ENCODE results near the gene MAN2B1.

MAN2B1 gene

DNA sequence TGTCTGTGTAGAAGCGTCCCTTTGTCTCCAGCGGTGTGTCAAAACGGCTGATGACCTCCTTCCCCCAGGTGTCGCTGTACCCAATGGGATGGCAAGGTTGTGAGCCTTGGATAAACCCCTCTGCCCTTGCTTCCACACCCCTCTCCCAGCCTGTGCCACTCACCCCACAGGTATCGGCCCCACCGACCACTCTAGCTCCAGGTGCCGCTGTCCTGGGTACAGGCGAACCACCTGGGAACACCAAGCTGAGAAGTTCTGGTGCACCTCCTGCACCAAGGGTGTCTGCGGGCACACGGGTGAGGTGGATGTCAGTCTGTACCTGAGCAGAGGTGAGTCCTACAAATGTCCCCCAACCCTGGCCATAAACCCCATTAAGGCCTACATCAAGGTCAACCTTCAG, 16.6 kb downstream of the MAN2B1 start:
- H2AFZ ChIP-seq (ENCODE audit: low read length), result no peak overlapping the region
- no peaks in the 10 kb centered on the region for H3K4me1 ChIP-seq (ENCODE audit: insufficient read depth, low read length, poor library complexity, severe bottlenecking)
- H3K9me2 ChIP-seq (replicated peaks; ENCODE audit: low read depth, low read length), result no peaks in the 10 kb centered on the region
- no peaks in the 10 kb centered on the region for H3K27me3 ChIP-seq (ENCODE audit: insufficient read depth, low read length, poor library complexity, severe bottlenecking)
- H3K36me3 ChIP-seq (ENCODE audit: insufficient read depth, low read length), result no peaks in the 10 kb centered on the region
- no peak overlapping the region for H3K4me2 ChIP-seq (ENCODE audit: low read depth, low read length, poor library complexity, severe bottlenecking)
- no peak overlapping the region for H3K9ac ChIP-seq (ENCODE audit: low read depth, low read length, poor library complexity, severe bottlenecking)
- H3K9me3 ChIP-seq (ENCODE audit: insufficient read depth, low read depth, low read length), result no peaks in the 10 kb centered on the region
- H3F3A ChIP-seq (ENCODE audit: low read depth), result no peaks in the 10 kb centered on the region
- H4K20me1 ChIP-seq (ENCODE audit: insufficient read depth, low read length, poor library complexity, severe bottlenecking), result no peaks in the 10 kb centered on the region
- H3K4me3 ChIP-seq (ENCODE audit: low read length, poor library complexity, severe bottlenecking), result no peak overlapping the region
- TF ChIP-seq, protein P1, sequence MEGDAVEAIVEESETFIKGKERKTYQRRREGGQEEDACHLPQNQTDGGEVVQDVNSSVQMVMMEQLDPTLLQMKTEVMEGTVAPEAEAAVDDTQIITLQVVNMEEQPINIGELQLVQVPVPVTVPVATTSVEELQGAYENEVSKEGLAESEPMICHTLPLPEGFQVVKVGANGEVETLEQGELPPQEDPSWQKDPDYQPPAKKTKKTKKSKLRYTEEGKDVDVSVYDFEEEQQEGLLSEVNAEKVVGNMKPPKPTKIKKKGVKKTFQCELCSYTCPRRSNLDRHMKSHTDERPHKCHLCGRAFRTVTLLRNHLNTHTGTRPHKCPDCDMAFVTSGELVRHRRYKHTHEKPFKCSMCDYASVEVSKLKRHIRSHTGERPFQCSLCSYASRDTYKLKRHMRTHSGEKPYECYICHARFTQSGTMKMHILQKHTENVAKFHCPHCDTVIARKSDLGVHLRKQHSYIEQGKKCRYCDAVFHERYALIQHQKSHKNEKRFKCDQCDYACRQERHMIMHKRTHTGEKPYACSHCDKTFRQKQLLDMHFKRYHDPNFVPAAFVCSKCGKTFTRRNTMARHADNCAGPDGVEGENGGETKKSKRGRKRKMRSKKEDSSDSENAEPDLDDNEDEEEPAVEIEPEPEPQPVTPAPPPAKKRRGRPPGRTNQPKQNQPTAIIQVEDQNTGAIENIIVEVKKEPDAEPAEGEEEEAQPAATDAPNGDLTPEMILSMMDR (conservative IDR thresholded peaks at IDR 0.05; ENCODE audit: low read length), result no peak
- TF ChIP-seq EZH2phosphoT487 (IDR thresholded peaks at IDR 0.05; ENCODE audit: borderline replicate concordance), result no peak
- H3K79me2 ChIP-seq (ENCODE audit: insufficient read depth, low read length), result no peaks in the 10 kb centered on the region

GRCh38 chr19:12648088-12648487, 18.5 kb downstream of the MAN2B1 start:
- no peak for TF ChIP-seq EZH2phosphoT487 (IDR thresholded peaks at IDR 0.05; ENCODE audit: borderline replicate concordance)
- TF ChIP-seq, protein P1 (conservative IDR thresholded peaks at IDR 0.05; ENCODE audit: low read length), result no peak
- no peak overlapping the region for H3K4me3 ChIP-seq (ENCODE audit: low read length, poor library complexity, severe bottlenecking)

DNA sequence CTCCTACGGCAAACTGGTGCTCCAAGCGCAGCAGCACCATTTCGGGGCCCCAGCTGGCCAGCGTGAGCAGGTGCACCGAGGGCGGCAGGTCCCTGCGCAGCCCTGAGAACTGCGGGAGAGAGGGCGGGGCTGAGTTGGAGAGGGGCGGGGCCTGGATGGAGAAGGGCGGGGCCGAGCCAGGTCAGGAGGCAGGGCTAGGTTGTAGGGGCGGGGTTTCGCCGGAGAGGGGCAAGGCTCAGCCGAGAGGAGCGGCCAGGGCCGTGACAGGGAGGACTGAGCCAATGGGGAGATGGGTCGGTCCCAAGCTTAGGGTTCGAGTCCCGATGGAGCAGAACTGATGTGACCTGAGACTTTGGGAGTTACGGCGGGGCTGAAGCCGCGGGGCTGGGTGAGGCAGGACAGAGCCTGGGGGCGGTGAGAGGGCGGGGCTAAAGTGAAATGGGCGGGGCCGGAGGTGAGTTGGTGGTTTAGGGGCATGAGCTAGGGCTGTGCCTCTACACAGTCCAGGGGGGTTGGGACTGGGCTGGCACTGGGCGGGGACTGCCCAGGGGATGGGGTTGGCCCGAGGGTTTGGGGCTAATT, 19.0 kb downstream of the MAN2B1 start:
- H3K9me2 ChIP-seq (replicated peaks; ENCODE audit: low read depth, low read length), result no peaks in the 10 kb centered on the region
- H3K4me3 ChIP-seq (ENCODE audit: low read length, poor library complexity, severe bottlenecking), result no peak overlapping the region
- no peaks in the 10 kb centered on the region for H3K36me3 ChIP-seq (ENCODE audit: insufficient read depth, low read length)
- H2AFZ ChIP-seq (ENCODE audit: low read length), result no peak overlapping the region
- TF ChIP-seq, protein P1 (conservative IDR thresholded peaks at IDR 0.05; ENCODE audit: low read length), result no peak
- TF ChIP-seq EZH2phosphoT487 (IDR thresholded peaks at IDR 0.05; ENCODE audit: borderline replicate concordance), result no peak
- H3K9me3 ChIP-seq (ENCODE audit: insufficient read depth, low read depth, low read length), result no peaks in the 10 kb centered on the region
- no peaks in the 10 kb centered on the region for H3F3A ChIP-seq (ENCODE audit: low read depth)
- H3K9ac ChIP-seq (ENCODE audit: low read depth, low read length, poor library complexity, severe bottlenecking), result no peak overlapping the region
- H3K4me1 ChIP-seq (ENCODE audit: insufficient read depth, low read length, poor library complexity, severe bottlenecking), result no peaks in the 10 kb centered on the region
- H3K4me2 ChIP-seq (ENCODE audit: low read depth, low read length, poor library complexity, severe bottlenecking), result no peak overlapping the region
- H3K79me2 ChIP-seq (ENCODE audit: insufficient read depth, low read length), result no peaks in the 10 kb centered on the region
- H3K27me3 ChIP-seq (ENCODE audit: insufficient read depth, low read length, poor library complexity, severe bottlenecking), result no peaks in the 10 kb centered on the region
- no peaks in the 10 kb centered on the region for H4K20me1 ChIP-seq (ENCODE audit: insufficient read depth, low read length, poor library complexity, severe bottlenecking)

More at GRCh38 chr19:12648088-12648487, 18.5 kb downstream of the MAN2B1 start:
- no peaks in the 10 kb centered on the region for H3F3A ChIP-seq (ENCODE audit: low read depth)
- H3K4me1 ChIP-seq (ENCODE audit: insufficient read depth, low read length, poor library complexity, severe bottlenecking), result no peaks in the 10 kb centered on the region
- no peaks in the 10 kb centered on the region for H3K27me3 ChIP-seq (ENCODE audit: insufficient read depth, low read length, poor library complexity, severe bottlenecking)
- no peaks in the 10 kb centered on the region for H3K9me2 ChIP-seq (replicated peaks; ENCODE audit: low read depth, low read length)
- no peaks in the 10 kb centered on the region for H3K36me3 ChIP-seq (ENCODE audit: insufficient read depth, low read length)
- no peaks in the 10 kb centered on the region for H4K20me1 ChIP-seq (ENCODE audit: insufficient read depth, low read length, poor library complexity, severe bottlenecking)
- H2AFZ ChIP-seq (ENCODE audit: low read length), result no peak overlapping the region
- H3K79me2 ChIP-seq (ENCODE audit: insufficient read depth, low read length), result no peaks in the 10 kb centered on the region
- H3K9me3 ChIP-seq (ENCODE audit: insufficient read depth, low read depth, low read length), result no peaks in the 10 kb centered on the region
- no peak overlapping the region for H3K4me2 ChIP-seq (ENCODE audit: low read depth, low read length, poor library complexity, severe bottlenecking)
- H3K9ac ChIP-seq (ENCODE audit: low read depth, low read length, poor library complexity, severe bottlenecking), result no peak overlapping the region
